ENCODE measurements around the gene CDK17. TPM values are rescaled to one million over a fixed set of nuclear protein-coding genes. Genes with fewer than 3 reads are reported as not detected.
"Not testable (repeated sequence)": the region's sequence is repeated elsewhere in the genome, so short reads cannot be mapped to it uniquely, and the experiment has no call there.

CDK17 gene
- total and polyA plus RNA-seq, 2 donors (not counting 1 experiment from before 2014, with no cell fraction given) = 15.6 to 87.8 TPM

DNA sequence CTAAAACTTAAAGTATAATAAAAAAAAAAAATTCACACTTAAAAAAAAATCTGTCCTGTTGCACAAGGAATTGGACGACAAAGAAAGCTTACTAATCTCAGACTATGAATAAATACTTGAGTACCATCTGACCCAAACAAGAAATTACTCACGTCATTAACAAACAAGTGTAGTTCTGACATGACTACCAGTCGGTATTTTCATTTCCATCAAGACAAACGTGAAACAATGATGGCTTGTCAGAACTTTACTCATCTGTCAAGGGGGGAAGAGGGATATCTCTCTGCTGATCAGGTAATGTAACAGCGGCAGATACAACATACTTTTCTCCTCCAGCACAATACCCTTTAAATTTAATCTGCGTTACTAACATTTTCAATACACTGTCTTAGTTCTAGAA lies 78.3 kb downstream of the CDK17 start:
- H3K4me1 Mint-ChIP-seq = peaks cover 25% of the 10 kb centered on the region
- H3K4me3 Mint-ChIP-seq = no peak overlapping the region
- H3K27me3 ChIP-seq (replicated peaks in 1 of 4; ENCODE audit: control extremely low read depth in 1 of 4, control insufficient read depth in 3 of 4, insufficient read depth in 4 of 4, low read length in 3 of 4) = no peaks in the 10 kb centered on the region
- no peak overlapping the region for H3K27ac ChIP-seq (ENCODE audit: low read length in 2 of 2)
- TF ChIP-seq, protein P1, sequence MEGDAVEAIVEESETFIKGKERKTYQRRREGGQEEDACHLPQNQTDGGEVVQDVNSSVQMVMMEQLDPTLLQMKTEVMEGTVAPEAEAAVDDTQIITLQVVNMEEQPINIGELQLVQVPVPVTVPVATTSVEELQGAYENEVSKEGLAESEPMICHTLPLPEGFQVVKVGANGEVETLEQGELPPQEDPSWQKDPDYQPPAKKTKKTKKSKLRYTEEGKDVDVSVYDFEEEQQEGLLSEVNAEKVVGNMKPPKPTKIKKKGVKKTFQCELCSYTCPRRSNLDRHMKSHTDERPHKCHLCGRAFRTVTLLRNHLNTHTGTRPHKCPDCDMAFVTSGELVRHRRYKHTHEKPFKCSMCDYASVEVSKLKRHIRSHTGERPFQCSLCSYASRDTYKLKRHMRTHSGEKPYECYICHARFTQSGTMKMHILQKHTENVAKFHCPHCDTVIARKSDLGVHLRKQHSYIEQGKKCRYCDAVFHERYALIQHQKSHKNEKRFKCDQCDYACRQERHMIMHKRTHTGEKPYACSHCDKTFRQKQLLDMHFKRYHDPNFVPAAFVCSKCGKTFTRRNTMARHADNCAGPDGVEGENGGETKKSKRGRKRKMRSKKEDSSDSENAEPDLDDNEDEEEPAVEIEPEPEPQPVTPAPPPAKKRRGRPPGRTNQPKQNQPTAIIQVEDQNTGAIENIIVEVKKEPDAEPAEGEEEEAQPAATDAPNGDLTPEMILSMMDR (IDR thresholded peaks at IDR 0.05) = no peak
- H3K27me3 Mint-ChIP-seq = no peaks in the 10 kb centered on the region
- ChIA-PET CTCF (no interaction called here), POLR2A (no interaction called here)
- H4K20me1 ChIP-seq (ENCODE audit: control insufficient read depth, insufficient read depth, low read length, poor library complexity, severe bottlenecking) = peaks cover 21% of the 10 kb centered on the region
- no peak overlapping the region for H3K4me2 ChIP-seq (replicated peaks; ENCODE audit: low read depth, low read length, poor library complexity, severe bottlenecking)
- H3K9me3 ChIP-seq (ENCODE audit: control extremely low read depth in 1 of 3, control insufficient read depth in 2 of 3, insufficient read depth in 1 of 3, low read length in 2 of 3) = no peaks in the 10 kb centered on the region
- ATAC-seq (ENCODE audit: low read depth) (no peak), DNase-seq (no peak)
- H3K27ac Mint-ChIP-seq = no peak overlapping the region
- no peak overlapping the region for H2AFZ ChIP-seq (ENCODE audit: insufficient read depth, low read depth, low read length, poor library complexity, severe bottlenecking)
- H3K4me1 ChIP-seq (ENCODE audit: control insufficient read depth in 2 of 2, insufficient read depth in 2 of 2, low read length in 2 of 2) = peaks cover 18% of the 10 kb centered on the region in 2 donors
- no peaks in the 10 kb centered on the region for H3K9me3 Mint-ChIP-seq (ENCODE audit: insufficient read depth)
- 63% methylated on average over 2 of the region's 6 CpGs for WGBS (ENCODE audit: insufficient coverage)
- intact Hi-C loops (cut with micrococcal nuclease) = no loop called here
- peaks cover 45% of the 10 kb centered on the region for H3K79me2 ChIP-seq (ENCODE audit: control insufficient read depth, insufficient read depth, low read length)
- no peak overlapping the region for H3K9ac ChIP-seq (ENCODE audit: low read length)
- peaks cover 3 to 19% of the 10 kb centered on the region in 2 experiments for H3K36me3 ChIP-seq (replicated peaks in 1 of 2; ENCODE audit: control extremely low read depth in 1 of 2, control insufficient read depth in 1 of 2, extremely low read depth in 1 of 2, insufficient read depth in 2 of 2, low read length in 1 of 2)
- H3K4me3 ChIP-seq (ENCODE audit: control extremely low read depth in 1 of 5, extremely low read depth in 1 of 5, insufficient read depth in 1 of 5, low read depth in 2 of 5, low read length in 4 of 5) = no peak overlapping the region

DNA sequence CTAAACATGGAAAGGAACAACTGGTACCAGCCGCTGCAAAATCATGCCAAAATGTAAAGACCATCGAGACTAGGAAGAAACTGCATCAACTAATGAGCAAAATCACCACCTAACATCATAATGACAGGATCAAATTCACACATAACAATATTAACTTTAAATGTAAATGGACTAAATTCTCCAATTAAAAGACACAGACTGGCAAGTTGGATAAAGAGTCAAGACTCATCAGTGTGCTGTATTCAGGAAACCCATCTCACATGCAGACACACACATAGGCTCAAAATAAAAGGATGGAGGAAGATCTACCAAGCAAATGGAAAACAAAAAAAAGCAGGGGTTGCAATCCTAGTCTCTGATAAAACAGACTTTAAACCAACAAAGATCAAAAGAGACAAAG lies 82.4 kb downstream of the CDK17 start:
- H2AFZ ChIP-seq (ENCODE audit: insufficient read depth, low read depth, low read length, poor library complexity, severe bottlenecking); H3K4me3 Mint-ChIP-seq; DNase-seq; H3K4me1 ChIP-seq (ENCODE audit: control insufficient read depth in 2 of 2, insufficient read depth in 2 of 2, low read length in 2 of 2); H3K9ac ChIP-seq (ENCODE audit: low read length); POLR2A ChIA-PET; H3K4me2 ChIP-seq (replicated peaks; ENCODE audit: low read depth, low read length, poor library complexity, severe bottlenecking); H3K27me3 Mint-ChIP-seq; CTCF ChIA-PET; H3K27me3 ChIP-seq (replicated peaks in 1 of 4; ENCODE audit: control extremely low read depth in 1 of 4, control insufficient read depth in 3 of 4, insufficient read depth in 4 of 4, low read length in 3 of 4); H3K27ac ChIP-seq (ENCODE audit: low read length in 2 of 2); ATAC-seq (ENCODE audit: low read depth); H3K4me3 ChIP-seq (ENCODE audit: control extremely low read depth in 1 of 5, extremely low read depth in 1 of 5, insufficient read depth in 1 of 5, low read depth in 2 of 5, low read length in 4 of 5); H3K27ac Mint-ChIP-seq; H4K20me1 ChIP-seq (ENCODE audit: control insufficient read depth, insufficient read depth, low read length, poor library complexity, severe bottlenecking); H3K9me3 Mint-ChIP-seq (ENCODE audit: insufficient read depth); intact Hi-C loops (cut with micrococcal nuclease); H3K9me3 ChIP-seq (ENCODE audit: control extremely low read depth in 1 of 3, control insufficient read depth in 2 of 3, insufficient read depth in 1 of 3, low read length in 2 of 3): not testable (repeated sequence)
- H3K79me2 ChIP-seq (ENCODE audit: control insufficient read depth, insufficient read depth, low read length) = peaks cover 15% of the 10 kb centered on the region
- no CpG with 5 or more reads among the region's 2 CpGs for WGBS (ENCODE audit: insufficient coverage)
- H3K36me3 ChIP-seq (replicated peaks in 1 of 2; ENCODE audit: control extremely low read depth in 1 of 2, control insufficient read depth in 1 of 2, extremely low read depth in 1 of 2, insufficient read depth in 2 of 2, low read length in 1 of 2) = peaks cover 0 to 10% of the 10 kb centered on the region in 2 experiments
- H3K4me1 Mint-ChIP-seq = peaks cover 18% of the 10 kb centered on the region

DNA sequence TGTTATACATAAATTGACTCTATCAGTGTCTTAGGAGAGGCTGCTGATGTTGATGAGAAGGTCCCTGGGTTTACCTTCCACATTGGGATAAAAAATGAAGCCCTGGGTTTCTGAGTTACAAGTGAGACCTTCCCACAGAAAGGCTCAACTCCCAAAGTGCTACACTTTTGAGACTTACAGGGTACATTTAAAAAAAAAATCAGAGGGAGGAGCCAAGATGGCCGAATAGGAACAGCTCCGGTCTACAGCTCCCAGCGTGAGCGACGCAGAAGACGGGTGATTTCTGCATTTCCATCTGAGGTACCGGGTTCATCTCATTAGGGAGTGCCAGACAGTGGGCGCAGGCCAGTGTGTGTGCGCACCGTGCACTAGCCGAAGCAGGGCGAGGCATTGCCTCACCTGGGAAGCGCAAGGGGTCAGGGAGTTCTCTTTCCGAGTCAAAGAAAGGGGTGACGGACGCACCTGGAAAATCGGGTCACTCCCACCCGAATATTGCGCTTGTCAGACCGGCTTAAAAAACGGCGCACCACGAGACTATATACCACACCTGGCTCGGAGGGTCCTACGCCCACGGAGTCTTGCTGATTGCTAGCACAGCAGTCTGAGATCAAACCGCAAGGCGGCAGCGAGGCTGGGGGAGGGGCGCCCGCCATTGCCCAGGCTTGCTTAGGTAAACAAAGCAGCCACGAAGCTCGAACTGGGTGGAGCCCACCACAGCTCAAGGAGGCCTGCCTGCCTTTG lies 84.3 kb downstream of the CDK17 start:
- DNase-seq; H3K27me3 Mint-ChIP-seq; H4K20me1 ChIP-seq (ENCODE audit: control insufficient read depth, insufficient read depth, low read length, poor library complexity, severe bottlenecking); H3K36me3 ChIP-seq (replicated peaks in 1 of 2; ENCODE audit: control extremely low read depth in 1 of 2, control insufficient read depth in 1 of 2, extremely low read depth in 1 of 2, insufficient read depth in 2 of 2, low read length in 1 of 2); POLR2A ChIA-PET; H3K9ac ChIP-seq (ENCODE audit: low read length); H3K4me1 ChIP-seq (ENCODE audit: control insufficient read depth in 2 of 2, insufficient read depth in 2 of 2, low read length in 2 of 2); H3K27me3 ChIP-seq (replicated peaks in 1 of 4; ENCODE audit: control extremely low read depth in 1 of 4, control insufficient read depth in 3 of 4, insufficient read depth in 4 of 4, low read length in 3 of 4); H3K9me3 Mint-ChIP-seq (ENCODE audit: insufficient read depth); H3K9me3 ChIP-seq (ENCODE audit: control extremely low read depth in 1 of 3, control insufficient read depth in 2 of 3, insufficient read depth in 1 of 3, low read length in 2 of 3); intact Hi-C loops (cut with micrococcal nuclease); ATAC-seq (ENCODE audit: low read depth): not testable (repeated sequence)
- H3K79me2 ChIP-seq (ENCODE audit: control insufficient read depth, insufficient read depth, low read length) = peaks cover 20% of the 10 kb centered on the region
- WGBS (ENCODE audit: insufficient coverage) = 69% methylated on average over 8 of the region's 33 CpGs
- CTCF ChIA-PET = interaction anchor here (0.6 to 1.2 kb wide), 4 partner anchors 25 to 200 kb away, joined by 3 to 4 read pairs (median 4); no protein-coding TSS in a partner anchor
- H3K4me2 ChIP-seq (replicated peaks; ENCODE audit: low read depth, low read length, poor library complexity, severe bottlenecking) = peak overlapping the region; percentile 36
- peak overlapping the region; percentile 85 for H3K4me3 Mint-ChIP-seq
- peak overlapping the region; percentile 30 for H2AFZ ChIP-seq (ENCODE audit: insufficient read depth, low read depth, low read length, poor library complexity, severe bottlenecking)
- peak overlapping the region in 3 of 5 experiments; percentile 21 to 46 (median 33) for H3K4me3 ChIP-seq (ENCODE audit: control extremely low read depth in 1 of 5, extremely low read depth in 1 of 5, insufficient read depth in 1 of 5, low read depth in 2 of 5, low read length in 4 of 5)
- H3K27ac ChIP-seq (ENCODE audit: low read length in 2 of 2) = peak overlapping the region; percentile 6 to 60
- peaks cover 16% of the 10 kb centered on the region for H3K4me1 Mint-ChIP-seq
- peak overlapping the region; percentile 86 for H3K27ac Mint-ChIP-seq

All from B cell (primary cell).